Bronchial epithelial cell (primary cell): ENCODE measurements around the gene NF2. TPM values are rescaled to one million over a fixed set of nuclear protein-coding genes. Genes with fewer than 3 reads are reported as not detected.

Experiments
- DNase-seq: peaks from one replicate; pipeline ENCODE4 v3.0.0-alpha.2; 2010; ENCODE audit warnings: low read depth
- FAIRE-seq: peaks from 2 replicates; lab custom pipeline; 2011; peaks lifted over from hg19 to GRCh38; lab: Jason Lieb, UNC
- H3K27me3 ChIP-seq: 2 replicates; pipeline ENCODE4 v1.5.1; 2011; ENCODE audit warnings: low read length; ENCODE audit not compliant: control insufficient read depth, insufficient read depth
- H3K36me3 ChIP-seq: 2 replicates; pipeline ENCODE4 v1.5.1; 2011; ENCODE audit warnings: low read length; ENCODE audit not compliant: control insufficient read depth, insufficient read depth
- H3K4me3 ChIP-seq: 2 replicates; pipeline ENCODE4 v1.5.1; 2011; ENCODE audit warnings: mild to moderate bottlenecking, low read depth, low read length, control low read depth
- total RNA-seq: library from RNA; depleted of rRNA; stranded (reverse); fragments of >200 nt; gene quantifications from 2 replicates; pipeline ENCODE4 v1.2.1, GENCODE V29; 2014
- TF ChIP-seq, protein P1 (sequence below): IDR thresholded peaks from 2 replicates; pipeline ENCODE4 v1.5.1; 2011; ENCODE audit warnings: mild to moderate bottlenecking, moderate library complexity, low read length, control low read depth, inconsistent platforms; ENCODE audit not compliant: insufficient read depth, severe bottlenecking

NF2 gene
- total RNA-seq, 1 donor from 2014 or later = 28.4 TPM

DNA sequence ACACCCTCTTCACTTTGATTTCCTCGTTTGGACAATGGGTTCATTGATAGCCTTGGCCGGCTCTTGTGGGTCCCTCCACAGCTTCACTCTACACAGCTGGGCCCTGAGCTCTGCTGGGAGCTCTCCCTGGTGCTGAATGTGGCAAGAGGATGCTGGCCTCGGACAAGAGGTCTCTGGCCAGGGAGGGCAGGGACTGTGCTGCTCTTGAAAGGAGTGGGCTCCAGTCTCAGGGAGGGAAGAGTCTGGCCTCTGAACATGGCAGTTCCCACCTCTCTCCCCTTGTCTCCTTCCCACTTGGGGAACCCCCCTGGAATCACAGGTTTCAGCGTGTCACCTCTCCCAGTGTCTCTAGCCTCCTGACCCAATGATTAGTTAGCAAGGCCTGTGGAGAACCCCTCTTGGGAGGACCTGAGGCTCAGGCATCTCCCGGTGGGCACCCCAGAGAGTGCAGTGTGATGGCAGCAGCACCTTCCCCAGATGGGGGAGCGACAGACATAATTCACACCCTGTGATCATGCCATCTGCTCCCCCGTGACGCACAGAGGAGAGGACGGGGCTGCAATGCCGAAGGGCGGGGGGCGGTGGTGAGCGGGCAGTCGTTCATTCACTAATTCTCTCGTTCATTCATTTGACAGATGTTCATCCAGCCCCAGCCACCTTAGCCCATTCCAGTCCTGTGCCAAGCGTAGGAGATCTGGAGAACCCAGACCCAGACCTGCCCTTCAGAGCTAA is 113.5 kb downstream of the NF2 start:
- DNase-seq (peak; percentile 46), FAIRE-seq (peak; percentile 43)
- Histone ChIP-seq H3K36me3 (no peaks in the 10 kb centered on the region), H3K4me3 (no peak overlapping the region), H3K27me3 (peaks cover 12% of the 10 kb centered on the region)
- TF ChIP-seq, protein P1, sequence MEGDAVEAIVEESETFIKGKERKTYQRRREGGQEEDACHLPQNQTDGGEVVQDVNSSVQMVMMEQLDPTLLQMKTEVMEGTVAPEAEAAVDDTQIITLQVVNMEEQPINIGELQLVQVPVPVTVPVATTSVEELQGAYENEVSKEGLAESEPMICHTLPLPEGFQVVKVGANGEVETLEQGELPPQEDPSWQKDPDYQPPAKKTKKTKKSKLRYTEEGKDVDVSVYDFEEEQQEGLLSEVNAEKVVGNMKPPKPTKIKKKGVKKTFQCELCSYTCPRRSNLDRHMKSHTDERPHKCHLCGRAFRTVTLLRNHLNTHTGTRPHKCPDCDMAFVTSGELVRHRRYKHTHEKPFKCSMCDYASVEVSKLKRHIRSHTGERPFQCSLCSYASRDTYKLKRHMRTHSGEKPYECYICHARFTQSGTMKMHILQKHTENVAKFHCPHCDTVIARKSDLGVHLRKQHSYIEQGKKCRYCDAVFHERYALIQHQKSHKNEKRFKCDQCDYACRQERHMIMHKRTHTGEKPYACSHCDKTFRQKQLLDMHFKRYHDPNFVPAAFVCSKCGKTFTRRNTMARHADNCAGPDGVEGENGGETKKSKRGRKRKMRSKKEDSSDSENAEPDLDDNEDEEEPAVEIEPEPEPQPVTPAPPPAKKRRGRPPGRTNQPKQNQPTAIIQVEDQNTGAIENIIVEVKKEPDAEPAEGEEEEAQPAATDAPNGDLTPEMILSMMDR = no peak

DNA sequence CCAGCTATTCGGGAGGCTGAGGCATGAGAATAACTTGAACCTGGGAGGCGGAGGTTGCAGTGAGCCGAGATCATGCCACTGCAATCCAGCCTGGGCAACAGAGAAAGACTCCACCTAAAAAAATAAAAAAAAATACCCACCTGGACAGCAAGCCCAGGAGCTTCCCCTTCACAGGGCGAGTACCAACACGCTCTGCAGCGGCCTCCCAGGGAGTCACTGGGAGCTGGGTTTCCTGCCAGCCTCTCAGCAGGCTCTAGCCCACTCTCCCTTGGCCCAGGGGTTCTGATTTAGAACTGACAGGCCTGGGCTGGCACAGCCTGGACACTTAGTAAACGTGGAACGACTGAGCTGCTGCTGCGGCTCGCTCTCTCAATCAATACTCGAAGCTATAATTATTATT is 114.4 kb downstream of the NF2 start:
- TF ChIP-seq, protein P1 = no peak
- DNase-seq (peak; percentile 73), FAIRE-seq (no peak)
- peaks cover 10% of the 10 kb centered on the region for H3K27me3 ChIP-seq
- H3K4me3 ChIP-seq = no peak overlapping the region
- H3K36me3 ChIP-seq = no peaks in the 10 kb centered on the region

DNA sequence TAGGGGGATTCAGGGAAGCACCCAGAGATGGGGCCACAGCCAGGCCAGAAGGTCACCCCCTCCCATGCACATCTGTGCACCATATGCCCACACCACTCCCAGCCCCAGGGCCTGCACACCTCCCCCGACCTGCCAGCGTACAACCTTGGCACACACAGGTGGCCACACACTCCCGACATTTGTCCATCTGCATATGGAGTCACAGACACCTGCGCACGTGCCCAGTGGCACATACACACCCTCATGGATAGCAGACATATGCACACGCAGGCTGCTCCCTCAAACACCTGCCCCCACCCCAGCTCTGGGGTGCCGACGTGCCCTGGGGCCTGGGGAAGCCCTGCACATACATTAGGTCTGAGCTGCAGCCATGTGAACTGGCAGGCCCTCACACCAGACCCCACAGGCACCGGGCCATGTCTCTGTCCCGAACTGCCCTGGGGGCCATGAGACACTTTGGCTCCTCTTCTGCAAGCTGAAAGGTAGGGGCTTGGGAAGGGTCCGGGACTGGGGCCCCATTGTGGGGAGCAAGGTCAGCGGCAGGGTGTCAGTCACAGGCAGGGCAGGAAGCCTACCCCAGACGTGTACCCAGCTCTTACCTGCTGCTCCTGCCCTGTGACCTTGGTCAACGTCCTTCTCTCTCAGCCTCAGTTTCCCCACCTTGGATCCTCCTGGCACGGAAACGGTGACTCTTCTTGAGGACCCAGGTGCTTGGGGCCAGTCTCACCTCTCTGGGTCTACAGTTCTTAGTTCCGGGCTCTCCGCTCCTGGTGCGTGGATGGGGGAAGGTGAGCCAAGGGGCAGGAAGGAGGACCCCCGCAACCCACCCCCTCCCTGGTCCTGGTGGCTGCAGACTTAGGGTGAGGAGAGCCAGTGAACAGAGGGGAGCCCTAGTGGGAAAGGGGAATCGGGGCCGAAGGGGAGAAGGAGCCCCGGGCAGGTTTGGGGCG is 115.8 kb downstream of the NF2 start:
- peaks cover 10% of the 10 kb centered on the region for H3K27me3 ChIP-seq
- TF ChIP-seq, protein P1 = no peak
- H3K4me3 ChIP-seq = no peak overlapping the region
- DNase-seq (no peak), FAIRE-seq (peak; percentile 50)
- no peaks in the 10 kb centered on the region for H3K36me3 ChIP-seq

DNA sequence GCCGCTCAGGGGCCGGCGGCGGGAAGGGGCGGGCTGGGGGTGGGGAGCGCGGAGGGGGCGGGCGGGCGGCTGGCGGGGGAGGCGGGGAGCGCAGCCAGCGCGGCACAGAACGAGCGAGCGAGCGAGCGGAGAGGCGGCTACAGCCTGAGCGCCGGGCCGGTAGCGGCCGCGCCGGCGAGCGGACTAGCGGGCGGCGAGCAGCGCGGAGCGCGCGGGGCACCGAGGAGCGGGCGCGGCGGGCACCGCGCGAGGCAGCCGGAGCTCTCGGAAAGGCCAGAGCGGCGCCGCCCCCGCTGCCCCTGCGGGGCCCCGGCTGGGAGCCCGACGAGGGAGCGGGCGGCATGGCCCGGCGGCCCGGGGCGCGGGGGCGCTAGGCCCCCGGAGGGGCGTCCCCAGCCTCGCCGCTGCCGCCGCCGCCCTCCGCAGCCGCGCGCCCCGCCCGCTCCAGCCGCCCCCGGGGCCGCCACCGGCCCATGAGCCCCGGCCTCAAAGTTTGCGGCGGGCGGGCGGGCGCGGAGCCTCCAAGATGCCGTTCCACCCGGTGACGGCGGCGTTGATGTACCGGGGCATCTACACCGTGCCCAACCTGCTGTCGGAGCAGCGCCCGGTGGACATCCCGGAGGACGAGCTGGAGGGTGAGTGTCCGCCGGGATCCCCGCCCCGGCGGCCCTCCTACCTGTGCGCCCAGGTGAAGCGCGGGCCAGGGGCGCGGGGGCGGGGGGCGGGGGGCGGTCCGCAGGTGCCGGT is 116.6 kb downstream of the NF2 start, which contains the start of gene CABP7:
Gene CABP7, plus strand, starts transcription at position 105 of the 747 bp plus-strand sequence. Its CDS starts 422 bp downstream, at position 527.
- DNase-seq (no peak), FAIRE-seq (no peak)
- Histone ChIP-seq H3K36me3 (no peaks in the 10 kb centered on the region), H3K27me3 (peaks cover 12% of the 10 kb centered on the region), H3K4me3 (no peak within 1 kb of the TSS)
- TF ChIP-seq, protein P1 = no peak

DNA sequence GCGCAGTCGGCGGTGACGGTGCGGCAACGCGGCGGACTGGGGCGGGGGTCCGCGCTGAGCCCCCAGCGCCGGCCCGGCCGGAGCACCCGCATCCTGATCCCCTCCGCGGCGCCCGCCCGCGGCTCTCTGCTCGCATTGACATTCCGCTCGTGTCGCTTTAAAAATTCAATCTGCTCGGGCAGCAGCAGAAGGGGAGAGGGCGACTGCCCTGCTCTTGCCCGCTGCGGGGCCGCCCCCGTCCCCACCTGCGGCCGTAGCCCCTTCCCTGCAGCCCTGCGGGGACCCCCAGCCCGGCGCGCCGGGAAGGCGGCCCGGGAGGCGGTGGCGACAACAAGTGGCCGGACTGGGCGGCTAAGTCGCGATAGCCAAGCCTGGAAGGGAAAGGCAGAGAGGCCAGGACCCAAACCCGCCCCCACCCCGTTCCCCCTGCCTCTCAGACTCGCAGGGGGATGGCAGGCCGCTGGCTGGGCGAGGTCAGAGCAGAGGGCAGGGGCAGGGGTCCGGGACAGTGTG is 117.4 kb downstream of the NF2 start:
- Histone ChIP-seq H3K4me3 (no peak overlapping the region), H3K36me3 (no peaks in the 10 kb centered on the region), H3K27me3 (peaks cover 12% of the 10 kb centered on the region)
- FAIRE-seq (no peak), DNase-seq (no peak)
- TF ChIP-seq, protein P1 = no peak
